PFSK-1 (cell line): ENCODE measurements around the gene ZNF407.
A peak's percentile ranks its signal among the peaks of the same experiment; 100 is the strongest.

Experiments
- FOXP2 ChIP-seq: optimal IDR thresholded peaks from 2 replicates; pipeline ENCODE3; 2011; ENCODE audit warnings: borderline replicate concordance, control low read depth, inconsistent platforms; ENCODE audit not compliant: insufficient read depth; ENCODE audit errors: extremely low read length, extremely low read depth
- POLR2AphosphoS5 ChIP-seq: IDR thresholded peaks from 2 replicates; pipeline ENCODE4 v1.6.1; 2012; ENCODE audit warnings: low read depth, mild to moderate bottlenecking, control low read depth, low read length, moderate library complexity
- SIN3A ChIP-seq: IDR thresholded peaks from 2 replicates; pipeline ENCODE4 v1.6.1; 2012; ENCODE audit warnings: mild to moderate bottlenecking, low read length, moderate library complexity, borderline replicate concordance; ENCODE audit not compliant: insufficient read depth
- TAF1 ChIP-seq: IDR thresholded peaks from 2 replicates; pipeline ENCODE4 v1.6.1; 2012; ENCODE audit warnings: low read length, control low read depth, borderline replicate concordance; ENCODE audit not compliant: insufficient read depth
- TF ChIP-seq, protein P1 (sequence below), 2 experiments: IDR thresholded peaks; 2 replicates each; pipeline versions ENCODE4 v1.6.1 to v1.8.0; 2011 to 2012; ENCODE audit warnings: low read depth in 2 of 2, low read length in 2 of 2, control low read depth in 1 of 2, inconsistent platforms in 1 of 2, mild to moderate bottlenecking in 1 of 2, moderate library complexity in 1 of 2; ENCODE audit not compliant: insufficient read depth in 1 of 2

The ZNF407 gene

DNA sequence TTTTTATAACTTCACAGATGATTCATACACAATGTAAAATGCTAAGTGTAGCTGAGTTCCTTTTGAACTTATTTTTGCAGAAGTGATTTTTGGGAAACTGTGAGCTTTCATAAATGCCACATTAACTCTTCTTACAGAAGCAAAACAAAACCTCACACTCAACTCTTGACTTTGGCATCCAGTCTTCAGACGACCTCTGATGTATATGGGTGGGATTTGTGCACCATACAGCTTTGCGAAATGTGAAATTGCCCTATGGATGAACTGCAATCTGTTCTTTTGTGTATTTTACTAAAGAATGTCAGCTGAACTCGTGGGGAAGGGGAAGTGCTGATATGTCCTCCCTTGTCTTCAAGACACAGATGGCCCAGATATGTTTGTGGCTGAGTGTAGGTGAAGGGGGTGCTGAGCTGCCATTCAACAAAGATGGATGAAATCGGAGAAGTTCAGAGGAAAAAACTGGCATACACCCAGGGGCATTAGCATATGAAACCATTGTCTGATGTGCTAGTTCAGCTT, 393.0 kb downstream of the ZNF407 start:
- TF ChIP-seq SIN3A: 0 out of 2 replicates have a peak, but pooled peaks have one; percentile 46
- no peak for TF ChIP-seq POLR2AphosphoS5
- TF ChIP-seq, protein P1, sequence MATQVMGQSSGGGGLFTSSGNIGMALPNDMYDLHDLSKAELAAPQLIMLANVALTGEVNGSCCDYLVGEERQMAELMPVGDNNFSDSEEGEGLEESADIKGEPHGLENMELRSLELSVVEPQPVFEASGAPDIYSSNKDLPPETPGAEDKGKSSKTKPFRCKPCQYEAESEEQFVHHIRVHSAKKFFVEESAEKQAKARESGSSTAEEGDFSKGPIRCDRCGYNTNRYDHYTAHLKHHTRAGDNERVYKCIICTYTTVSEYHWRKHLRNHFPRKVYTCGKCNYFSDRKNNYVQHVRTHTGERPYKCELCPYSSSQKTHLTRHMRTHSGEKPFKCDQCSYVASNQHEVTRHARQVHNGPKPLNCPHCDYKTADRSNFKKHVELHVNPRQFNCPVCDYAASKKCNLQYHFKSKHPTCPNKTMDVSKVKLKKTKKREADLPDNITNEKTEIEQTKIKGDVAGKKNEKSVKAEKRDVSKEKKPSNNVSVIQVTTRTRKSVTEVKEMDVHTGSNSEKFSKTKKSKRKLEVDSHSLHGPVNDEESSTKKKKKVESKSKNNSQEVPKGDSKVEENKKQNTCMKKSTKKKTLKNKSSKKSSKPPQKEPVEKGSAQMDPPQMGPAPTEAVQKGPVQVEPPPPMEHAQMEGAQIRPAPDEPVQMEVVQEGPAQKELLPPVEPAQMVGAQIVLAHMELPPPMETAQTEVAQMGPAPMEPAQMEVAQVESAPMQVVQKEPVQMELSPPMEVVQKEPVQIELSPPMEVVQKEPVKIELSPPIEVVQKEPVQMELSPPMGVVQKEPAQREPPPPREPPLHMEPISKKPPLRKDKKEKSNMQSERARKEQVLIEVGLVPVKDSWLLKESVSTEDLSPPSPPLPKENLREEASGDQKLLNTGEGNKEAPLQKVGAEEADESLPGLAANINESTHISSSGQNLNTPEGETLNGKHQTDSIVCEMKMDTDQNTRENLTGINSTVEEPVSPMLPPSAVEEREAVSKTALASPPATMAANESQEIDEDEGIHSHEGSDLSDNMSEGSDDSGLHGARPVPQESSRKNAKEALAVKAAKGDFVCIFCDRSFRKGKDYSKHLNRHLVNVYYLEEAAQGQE (IDR thresholded peaks at IDR 0.05; ENCODE audit: insufficient read depth in 1 of 2, low read depth in 2 of 2, low read length in 2 of 2): peak in 1 of 2 experiments; percentile 38; a peak in 1 of 4 replicates

DNA sequence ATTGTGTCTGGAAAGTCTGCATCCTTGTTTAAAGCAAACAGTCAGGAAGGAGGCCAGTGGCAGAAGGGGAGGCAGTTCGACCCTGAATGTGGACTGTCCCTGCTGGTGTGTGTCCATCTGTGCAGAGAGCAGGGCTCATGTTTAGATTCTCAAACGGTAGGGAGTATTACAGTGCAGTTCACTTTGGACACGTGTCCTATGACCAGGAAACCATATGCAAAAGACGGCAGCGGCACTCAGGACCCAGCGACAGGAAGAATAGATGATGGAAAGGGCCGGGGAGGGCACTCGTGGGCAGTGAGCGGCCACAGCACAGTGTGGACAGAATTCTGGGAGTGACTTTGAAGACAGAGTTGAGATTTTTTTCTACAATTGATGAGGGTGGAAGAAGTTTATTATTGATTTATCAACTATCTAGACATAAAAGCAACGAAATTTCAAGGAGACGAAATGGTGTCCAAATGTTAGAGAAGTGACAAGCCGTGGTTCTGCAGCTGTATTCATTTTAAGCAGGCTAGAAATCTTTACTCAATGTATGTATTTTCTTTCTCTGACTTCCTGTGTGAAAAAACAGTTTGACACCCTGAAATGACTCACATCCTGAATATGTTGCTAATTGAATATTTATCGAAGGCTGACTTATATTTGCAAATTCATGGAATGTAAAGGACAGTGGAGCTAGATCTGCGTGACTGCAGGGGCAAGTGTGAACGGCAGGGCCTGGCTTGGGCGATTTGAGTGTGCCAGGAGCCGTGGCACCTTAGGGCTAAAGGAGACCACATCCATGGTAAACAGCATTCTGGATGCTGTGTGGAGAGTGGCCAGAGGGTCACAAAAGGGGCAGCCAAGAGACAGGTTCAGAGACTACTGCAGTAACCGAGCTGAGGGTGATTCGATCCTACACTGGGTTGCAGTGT, 397.1 kb downstream of the ZNF407 start:
- TF ChIP-seq, protein P1 (IDR thresholded peaks at IDR 0.05; ENCODE audit: insufficient read depth in 1 of 2, low read depth in 2 of 2, low read length in 2 of 2): no peak
- TF ChIP-seq SIN3A (peak; percentile 36; the same call in 1 of the 2 replicates), POLR2AphosphoS5 (peak; percentile 47)

DNA sequence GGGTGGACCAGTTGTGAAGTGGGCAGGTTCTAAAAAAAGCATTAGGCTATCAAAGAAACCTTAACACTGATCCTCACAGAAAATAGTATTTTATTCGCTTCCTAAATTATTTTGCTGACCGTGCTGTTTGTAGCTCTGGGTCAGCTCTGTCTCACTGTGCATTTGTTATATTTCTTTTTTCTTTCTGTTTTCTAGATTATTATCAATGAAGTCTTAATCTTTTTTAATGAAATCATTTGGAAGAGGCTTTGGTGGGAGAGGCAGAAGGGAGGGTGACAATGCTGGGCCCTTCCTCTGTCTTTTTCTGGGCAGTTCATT, 397.7 kb downstream of the ZNF407 start:
- TF ChIP-seq, protein P1 (IDR thresholded peaks at IDR 0.05; ENCODE audit: insufficient read depth in 1 of 2, low read depth in 2 of 2, low read length in 2 of 2): no peak
- TF ChIP-seq POLR2AphosphoS5: peak; percentile 5; the same call in 1 of the 2 replicates

DNA sequence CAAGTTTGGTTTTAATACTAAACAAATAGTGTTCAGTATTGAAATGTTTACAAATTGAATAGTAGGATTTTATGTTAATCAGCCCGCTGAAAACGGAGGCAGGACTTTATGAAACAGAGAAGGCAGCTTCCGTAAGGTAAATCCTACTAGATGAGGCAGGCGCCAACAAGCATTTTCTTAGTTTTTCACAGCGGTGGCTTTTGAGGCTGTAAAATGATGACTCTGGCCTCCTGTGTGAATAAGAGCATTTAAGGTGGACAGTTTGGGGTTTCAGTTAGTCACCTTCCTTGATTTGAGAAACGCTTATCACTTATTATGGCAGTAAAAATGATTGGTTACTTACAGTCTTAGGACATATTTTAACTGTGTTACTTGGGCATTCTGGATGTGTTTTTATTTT, 398.4 kb downstream of the ZNF407 start:
- TF ChIP-seq, protein P1 (IDR thresholded peaks at IDR 0.05; ENCODE audit: insufficient read depth in 1 of 2, low read depth in 2 of 2, low read length in 2 of 2): no peak
- TF ChIP-seq FOXP2: no peak
- no peak for TF ChIP-seq TAF1
- no peak for TF ChIP-seq POLR2AphosphoS5
- TF ChIP-seq SIN3A: no peak

DNA sequence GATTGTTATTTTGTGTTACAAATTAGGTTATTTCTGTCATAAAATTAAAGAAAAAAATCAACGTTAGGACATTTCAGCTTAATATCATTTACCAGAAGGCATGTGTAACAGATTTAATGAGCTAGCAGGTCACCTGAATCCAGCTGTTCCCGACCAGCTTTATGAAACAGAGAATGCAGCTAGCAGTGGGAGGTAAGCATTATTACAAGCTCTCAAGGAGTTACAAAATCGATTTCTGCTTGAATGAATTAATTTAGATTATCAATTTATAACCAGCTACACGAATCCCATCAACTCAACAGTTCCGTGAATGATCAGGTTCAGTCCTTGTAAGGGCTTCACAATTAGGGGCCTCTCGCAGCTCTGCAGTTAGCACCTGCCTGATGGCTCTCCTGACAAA, 399.3 kb downstream of the ZNF407 start:
- TF ChIP-seq POLR2AphosphoS5: no peak
- TF ChIP-seq SIN3A: no peak
